Measurements from ENCODE around the gene HEYL.

- TF ChIP-seq, protein P1, sequence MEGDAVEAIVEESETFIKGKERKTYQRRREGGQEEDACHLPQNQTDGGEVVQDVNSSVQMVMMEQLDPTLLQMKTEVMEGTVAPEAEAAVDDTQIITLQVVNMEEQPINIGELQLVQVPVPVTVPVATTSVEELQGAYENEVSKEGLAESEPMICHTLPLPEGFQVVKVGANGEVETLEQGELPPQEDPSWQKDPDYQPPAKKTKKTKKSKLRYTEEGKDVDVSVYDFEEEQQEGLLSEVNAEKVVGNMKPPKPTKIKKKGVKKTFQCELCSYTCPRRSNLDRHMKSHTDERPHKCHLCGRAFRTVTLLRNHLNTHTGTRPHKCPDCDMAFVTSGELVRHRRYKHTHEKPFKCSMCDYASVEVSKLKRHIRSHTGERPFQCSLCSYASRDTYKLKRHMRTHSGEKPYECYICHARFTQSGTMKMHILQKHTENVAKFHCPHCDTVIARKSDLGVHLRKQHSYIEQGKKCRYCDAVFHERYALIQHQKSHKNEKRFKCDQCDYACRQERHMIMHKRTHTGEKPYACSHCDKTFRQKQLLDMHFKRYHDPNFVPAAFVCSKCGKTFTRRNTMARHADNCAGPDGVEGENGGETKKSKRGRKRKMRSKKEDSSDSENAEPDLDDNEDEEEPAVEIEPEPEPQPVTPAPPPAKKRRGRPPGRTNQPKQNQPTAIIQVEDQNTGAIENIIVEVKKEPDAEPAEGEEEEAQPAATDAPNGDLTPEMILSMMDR (IDR thresholded peaks at IDR 0.05 in 2 of 3, conservative IDR thresholded peaks at IDR 0.05 in 1 of 3; ENCODE audit: insufficient read depth in 2 of 3, low read depth in 1 of 3, low read length in 3 of 3): no peak
- TF ChIP-seq MYNN (IDR thresholded peaks at IDR 0.05): no peak
- no peak for TF ChIP-seq MYNN (CRISPR knock-in tag; IDR thresholded peaks at IDR 0.05)
- TF ChIP-seq, protein P2, sequence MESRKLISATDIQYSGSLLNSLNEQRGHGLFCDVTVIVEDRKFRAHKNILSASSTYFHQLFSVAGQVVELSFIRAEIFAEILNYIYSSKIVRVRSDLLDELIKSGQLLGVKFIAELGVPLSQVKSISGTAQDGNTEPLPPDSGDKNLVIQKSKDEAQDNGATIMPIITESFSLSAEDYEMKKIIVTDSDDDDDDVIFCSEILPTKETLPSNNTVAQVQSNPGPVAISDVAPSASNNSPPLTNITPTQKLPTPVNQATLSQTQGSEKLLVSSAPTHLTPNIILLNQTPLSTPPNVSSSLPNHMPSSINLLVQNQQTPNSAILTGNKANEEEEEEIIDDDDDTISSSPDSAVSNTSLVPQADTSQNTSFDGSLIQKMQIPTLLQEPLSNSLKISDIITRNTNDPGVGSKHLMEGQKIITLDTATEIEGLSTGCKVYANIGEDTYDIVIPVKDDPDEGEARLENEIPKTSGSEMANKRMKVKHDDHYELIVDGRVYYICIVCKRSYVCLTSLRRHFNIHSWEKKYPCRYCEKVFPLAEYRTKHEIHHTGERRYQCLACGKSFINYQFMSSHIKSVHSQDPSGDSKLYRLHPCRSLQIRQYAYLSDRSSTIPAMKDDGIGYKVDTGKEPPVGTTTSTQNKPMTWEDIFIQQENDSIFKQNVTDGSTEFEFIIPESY (CRISPR knock-in tag; IDR thresholded peaks at IDR 0.05): no peak
- TF ChIP-seq, protein P3, sequence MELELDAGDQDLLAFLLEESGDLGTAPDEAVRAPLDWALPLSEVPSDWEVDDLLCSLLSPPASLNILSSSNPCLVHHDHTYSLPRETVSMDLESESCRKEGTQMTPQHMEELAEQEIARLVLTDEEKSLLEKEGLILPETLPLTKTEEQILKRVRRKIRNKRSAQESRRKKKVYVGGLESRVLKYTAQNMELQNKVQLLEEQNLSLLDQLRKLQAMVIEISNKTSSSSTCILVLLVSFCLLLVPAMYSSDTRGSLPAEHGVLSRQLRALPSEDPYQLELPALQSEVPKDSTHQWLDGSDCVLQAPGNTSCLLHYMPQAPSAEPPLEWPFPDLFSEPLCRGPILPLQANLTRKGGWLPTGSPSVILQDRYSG (tag; conservative IDR thresholded peaks at IDR 0.05; ENCODE audit: low read depth): no peak
- TF ChIP-seq ZC3H8 (IDR thresholded peaks at IDR 0.05): no peak
- no peak for TF ChIP-seq HDAC6 (IDR thresholded peaks at IDR 0.05; ENCODE audit: low read depth, low read length)
- TF ChIP-seq, protein P4, sequence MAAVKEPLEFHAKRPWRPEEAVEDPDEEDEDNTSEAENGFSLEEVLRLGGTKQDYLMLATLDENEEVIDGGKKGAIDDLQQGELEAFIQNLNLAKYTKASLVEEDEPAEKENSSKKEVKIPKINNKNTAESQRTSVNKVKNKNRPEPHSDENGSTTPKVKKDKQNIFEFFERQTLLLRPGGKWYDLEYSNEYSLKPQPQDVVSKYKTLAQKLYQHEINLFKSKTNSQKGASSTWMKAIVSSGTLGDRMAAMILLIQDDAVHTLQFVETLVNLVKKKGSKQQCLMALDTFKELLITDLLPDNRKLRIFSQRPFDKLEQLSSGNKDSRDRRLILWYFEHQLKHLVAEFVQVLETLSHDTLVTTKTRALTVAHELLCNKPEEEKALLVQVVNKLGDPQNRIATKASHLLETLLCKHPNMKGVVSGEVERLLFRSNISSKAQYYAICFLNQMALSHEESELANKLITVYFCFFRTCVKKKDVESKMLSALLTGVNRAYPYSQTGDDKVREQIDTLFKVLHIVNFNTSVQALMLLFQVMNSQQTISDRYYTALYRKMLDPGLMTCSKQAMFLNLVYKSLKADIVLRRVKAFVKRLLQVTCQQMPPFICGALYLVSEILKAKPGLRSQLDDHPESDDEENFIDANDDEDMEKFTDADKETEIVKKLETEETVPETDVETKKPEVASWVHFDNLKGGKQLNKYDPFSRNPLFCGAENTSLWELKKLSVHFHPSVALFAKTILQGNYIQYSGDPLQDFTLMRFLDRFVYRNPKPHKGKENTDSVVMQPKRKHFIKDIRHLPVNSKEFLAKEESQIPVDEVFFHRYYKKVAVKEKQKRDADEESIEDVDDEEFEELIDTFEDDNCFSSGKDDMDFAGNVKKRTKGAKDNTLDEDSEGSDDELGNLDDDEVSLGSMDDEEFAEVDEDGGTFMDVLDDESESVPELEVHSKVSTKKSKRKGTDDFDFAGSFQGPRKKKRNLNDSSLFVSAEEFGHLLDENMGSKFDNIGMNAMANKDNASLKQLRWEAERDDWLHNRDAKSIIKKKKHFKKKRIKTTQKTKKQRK (IDR thresholded peaks at IDR 0.05; ENCODE audit: borderline replicate concordance, low read depth, low read length): no peak
- no peak for TF ChIP-seq RAD21 (CRISPR knock-in tag; conservative IDR thresholded peaks at IDR 0.05 in 1 of 2, IDR thresholded peaks at IDR 0.05 in 1 of 2)
- no peak for TF ChIP-seq ZBTB2 (IDR thresholded peaks at IDR 0.05)
Observed at GRCh38 chr1:39676948-39677548, 37.6 kb upstream of the HEYL start.

All from K562 (cell line).